HepG2 (cell line): ENCODE results near the gene ATAD3C. TPM values are rescaled to one million over a fixed set of nuclear protein-coding genes. Genes with fewer than 3 reads are reported as not detected.

Source experiments
- AKAP8 ChIP-seq: sonication (generic); formaldehyde crosslinking; IDR thresholded peaks from 2 replicates; pipeline ENCODE4 v1.5.1; 2020; ENCODE audit warnings: mild to moderate bottlenecking, missing genetic modification reagents
- CBX2 ChIP-seq, 2 experiments: fragments of 200-600 bp in 1 of 2; sonication (generic); formaldehyde crosslinking in 1 of 2; IDR thresholded peaks; 2 replicates each; pipeline versions ENCODE4 v1.7.0 to v1.8.1; 2018 to 2022; ENCODE audit warnings: low read depth in 2 of 2, low read length in 1 of 2, mild to moderate bottlenecking in 1 of 2, missing genetic modification reagents in 1 of 2
- FOXO1 ChIP-seq: sonication (generic); formaldehyde crosslinking; IDR thresholded peaks from 2 replicates; pipeline ENCODE4 v1.4.0; 2020; ENCODE audit warnings: missing genetic modification reagents
- KMT2B ChIP-seq: IDR thresholded peaks from 2 replicates; pipeline ENCODE4 v1.6.1; 2016; ENCODE audit warnings: missing genetic modification reagents, missing compliant biosample characterization
- RFXAP ChIP-seq: sonication (generic); formaldehyde crosslinking; IDR thresholded peaks from 2 replicates; pipeline ENCODE4 v1.4.0; 2020; ENCODE audit warnings: missing genetic modification reagents, borderline replicate concordance
- SRSF4 ChIP-seq: fragments of 200-400 bp; formaldehyde crosslinking; IDR thresholded peaks from one replicate; pipeline ENCODE4 v1.6.1; 2018; ENCODE audit warnings: mild to moderate bottlenecking, low read depth, low read length, moderate library complexity; ENCODE audit not compliant: poor library complexity, severe bottlenecking
- TCF7 ChIP-seq: sonication (generic); IDR thresholded peaks from 2 replicates; pipeline ENCODE4 v1.6.1; 2016; ENCODE audit warnings: antibody characterized with exemption, low read depth
- TOPORS ChIP-seq: sonication (generic); formaldehyde crosslinking; IDR thresholded peaks from 2 replicates; pipeline ENCODE4 v1.8.0; 2023; ENCODE audit warnings: mild to moderate bottlenecking, missing genetic modification reagents
- ZNF124 ChIP-seq: sonication (generic); formaldehyde crosslinking; IDR thresholded peaks from 2 replicates; pipeline ENCODE4 v1.4.0; 2020; ENCODE audit warnings: missing genetic modification reagents
- ZNF337 ChIP-seq: sonication (generic); formaldehyde crosslinking; IDR thresholded peaks from 2 replicates; pipeline ENCODE4 v1.5.1; 2020; ENCODE audit warnings: missing genetic modification reagents, low read depth, mild to moderate bottlenecking, borderline replicate concordance
- ZNF7 ChIP-seq: IDR thresholded peaks from 2 replicates; pipeline ENCODE4 v1.6.1; 2016; ENCODE audit warnings: missing biosample characterization, missing genetic modification reagents
- polyA plus RNA-seq, 8 experiments: library from polyadenylated mRNA; depleted of rRNA in 3 of 8; stranded (reverse) in 7 of 8; unstranded in 1 of 8; fragments of >200 nt; fragmentation: Illumina TruSeq in 4 of 8; extraction: Trizol in 4 of 8; gene quantifications; 2 replicates each; pipeline versions ENCODE4 v1.2.1 to v1.2.3, GENCODE V29; 2011 to 2016; ENCODE audit warnings: low read depth in 4 of 8, missing spikeins in 1 of 8, mixed read lengths in 1 of 8; ENCODE audit not compliant: insufficient read depth in 1 of 8
- total RNA-seq, 5 experiments: library from RNA; depleted of rRNA; stranded (reverse); fragments of >200 nt; fragmentation: Illumina TruSeq; extraction: Trizol; gene quantifications; 2 replicates each; pipeline ENCODE4 v1.2.3, GENCODE V29; 2016; ENCODE audit warnings: low read depth in 1 of 5
- TF ChIP-seq, protein P1 (sequence below): sonication (generic); formaldehyde crosslinking; IDR thresholded peaks from 2 replicates; pipeline ENCODE4 v1.5.0; 2020; ENCODE audit warnings: missing genetic modification reagents
- TF ChIP-seq, protein P2 (sequence below): sonication (generic); formaldehyde crosslinking; IDR thresholded peaks from 2 replicates; pipeline ENCODE4 v1.5.0; 2020; ENCODE audit warnings: mild to moderate bottlenecking, missing genetic modification reagents
- TF ChIP-seq, protein P3 (sequence below): IDR thresholded peaks from 2 replicates; pipeline ENCODE4 v1.6.1; 2016; ENCODE audit warnings: low read depth
- TF ChIP-seq, protein P4 (sequence below): sonication (generic); formaldehyde crosslinking; IDR thresholded peaks from 2 replicates; pipeline ENCODE4 v1.4.0; 2020; ENCODE audit warnings: mild to moderate bottlenecking, missing genetic modification reagents
- TF ChIP-seq, protein P5 (sequence below): sonication (generic); formaldehyde crosslinking; IDR thresholded peaks from 2 replicates; pipeline ENCODE4 v1.5.0; 2020; ENCODE audit warnings: mild to moderate bottlenecking, missing genetic modification reagents
- TF ChIP-seq, protein P6 (sequence below): sonication (generic); formaldehyde crosslinking; IDR thresholded peaks from 2 replicates; pipeline ENCODE4 v1.5.1; 2020; ENCODE audit warnings: missing genetic modification reagents, mild to moderate bottlenecking, borderline replicate concordance

The ATAD3C gene
- total and polyA plus RNA-seq, 2 of the 13 experiments (the other 11 are each of a cell fraction or from before 2014, with no cell fraction given): 2.4 to 3.2 TPM

DNA sequence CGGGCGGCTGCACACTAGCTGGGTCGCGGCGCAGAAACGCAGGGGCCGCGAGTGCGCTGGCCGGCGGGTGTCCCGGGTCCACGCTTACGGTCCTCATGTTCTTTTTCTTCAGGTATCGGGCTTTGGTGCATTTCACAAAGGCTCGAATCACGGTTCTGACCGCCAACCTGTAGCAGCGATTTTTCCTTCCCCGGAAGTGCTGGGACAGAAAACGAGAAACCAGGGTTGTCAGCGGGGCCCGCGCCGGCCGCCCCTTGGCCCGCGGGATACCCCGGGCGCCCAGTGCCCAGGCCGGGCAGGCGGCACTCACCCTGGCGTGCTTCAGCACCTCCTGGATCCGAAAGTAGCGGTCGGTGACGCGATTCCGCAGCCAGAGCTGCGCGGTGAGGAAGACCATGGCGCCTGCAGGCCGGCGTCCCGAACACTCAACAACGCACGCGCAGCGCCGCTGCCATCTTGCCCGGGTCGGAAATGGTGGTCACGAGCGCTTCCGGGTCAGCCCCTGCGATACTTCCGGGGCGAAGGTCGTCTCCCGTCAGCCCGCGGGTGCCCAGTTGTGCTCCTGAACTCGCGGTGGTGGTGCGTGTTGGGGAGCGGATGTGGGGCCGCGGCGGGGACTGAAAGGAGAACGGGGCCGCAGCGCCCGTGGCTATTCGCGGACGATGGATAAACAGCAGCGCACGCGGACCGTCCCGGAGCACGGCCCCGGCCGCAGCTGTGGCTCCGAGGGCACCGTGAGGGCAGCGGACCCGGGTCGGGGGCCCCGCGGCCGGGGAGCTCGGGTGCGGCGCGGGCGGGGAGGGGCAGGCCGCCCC, 42.5 kb upstream of the ATAD3C start, which contains the start of gene MRPL20 (continued):
- TF ChIP-seq, protein P1, sequence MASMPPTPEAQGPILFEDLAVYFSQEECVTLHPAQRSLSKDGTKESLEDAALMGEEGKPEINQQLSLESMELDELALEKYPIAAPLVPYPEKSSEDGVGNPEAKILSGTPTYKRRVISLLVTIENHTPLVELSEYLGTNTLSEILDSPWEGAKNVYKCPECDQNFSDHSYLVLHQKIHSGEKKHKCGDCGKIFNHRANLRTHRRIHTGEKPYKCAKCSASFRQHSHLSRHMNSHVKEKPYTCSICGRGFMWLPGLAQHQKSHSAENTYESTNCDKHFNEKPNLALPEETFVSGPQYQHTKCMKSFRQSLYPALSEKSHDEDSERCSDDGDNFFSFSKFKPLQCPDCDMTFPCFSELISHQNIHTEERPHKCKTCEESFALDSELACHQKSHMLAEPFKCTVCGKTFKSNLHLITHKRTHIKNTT (CRISPR knock-in tag): no peak
- no peak for TF ChIP-seq SRSF4
- TF ChIP-seq, protein P2, sequence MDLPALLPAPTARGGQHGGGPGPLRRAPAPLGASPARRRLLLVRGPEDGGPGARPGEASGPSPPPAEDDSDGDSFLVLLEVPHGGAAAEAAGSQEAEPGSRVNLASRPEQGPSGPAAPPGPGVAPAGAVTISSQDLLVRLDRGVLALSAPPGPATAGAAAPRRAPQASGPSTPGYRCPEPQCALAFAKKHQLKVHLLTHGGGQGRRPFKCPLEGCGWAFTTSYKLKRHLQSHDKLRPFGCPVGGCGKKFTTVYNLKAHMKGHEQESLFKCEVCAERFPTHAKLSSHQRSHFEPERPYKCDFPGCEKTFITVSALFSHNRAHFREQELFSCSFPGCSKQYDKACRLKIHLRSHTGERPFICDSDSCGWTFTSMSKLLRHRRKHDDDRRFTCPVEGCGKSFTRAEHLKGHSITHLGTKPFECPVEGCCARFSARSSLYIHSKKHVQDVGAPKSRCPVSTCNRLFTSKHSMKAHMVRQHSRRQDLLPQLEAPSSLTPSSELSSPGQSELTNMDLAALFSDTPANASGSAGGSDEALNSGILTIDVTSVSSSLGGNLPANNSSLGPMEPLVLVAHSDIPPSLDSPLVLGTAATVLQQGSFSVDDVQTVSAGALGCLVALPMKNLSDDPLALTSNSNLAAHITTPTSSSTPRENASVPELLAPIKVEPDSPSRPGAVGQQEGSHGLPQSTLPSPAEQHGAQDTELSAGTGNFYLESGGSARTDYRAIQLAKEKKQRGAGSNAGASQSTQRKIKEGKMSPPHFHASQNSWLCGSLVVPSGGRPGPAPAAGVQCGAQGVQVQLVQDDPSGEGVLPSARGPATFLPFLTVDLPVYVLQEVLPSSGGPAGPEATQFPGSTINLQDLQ (CRISPR knock-in tag): peak; percentile 55; the same call in 1 of the 2 replicates
- 0 out of 2 replicates have a peak, but pooled peaks have one; percentile 15 for TF ChIP-seq RFXAP
- no peak for TF ChIP-seq TCF7
- peak; percentile 87 for TF ChIP-seq TOPORS (CRISPR knock-in tag)
- TF ChIP-seq, protein P3, sequence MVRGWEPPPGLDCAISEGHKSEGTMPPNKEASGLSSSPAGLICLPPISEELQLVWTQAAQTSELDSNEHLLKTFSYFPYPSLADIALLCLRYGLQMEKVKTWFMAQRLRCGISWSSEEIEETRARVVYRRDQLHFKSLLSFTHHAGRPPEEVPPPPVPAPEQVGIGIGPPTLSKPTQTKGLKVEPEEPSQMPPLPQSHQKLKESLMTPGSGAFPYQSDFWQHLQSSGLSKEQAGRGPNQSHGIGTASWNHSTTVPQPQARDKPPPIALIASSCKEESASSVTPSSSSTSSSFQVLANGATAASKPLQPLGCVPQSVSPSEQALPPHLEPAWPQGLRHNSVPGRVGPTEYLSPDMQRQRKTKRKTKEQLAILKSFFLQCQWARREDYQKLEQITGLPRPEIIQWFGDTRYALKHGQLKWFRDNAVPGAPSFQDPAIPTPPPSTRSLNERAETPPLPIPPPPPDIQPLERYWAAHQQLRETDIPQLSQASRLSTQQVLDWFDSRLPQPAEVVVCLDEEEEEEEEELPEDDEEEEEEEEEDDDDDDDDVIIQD (CRISPR knock-in tag): peak; percentile 48; the same call in 1 of the 2 replicates
- TF ChIP-seq KMT2B (CRISPR knock-in tag): peak; percentile 94
- TF ChIP-seq, protein P4, sequence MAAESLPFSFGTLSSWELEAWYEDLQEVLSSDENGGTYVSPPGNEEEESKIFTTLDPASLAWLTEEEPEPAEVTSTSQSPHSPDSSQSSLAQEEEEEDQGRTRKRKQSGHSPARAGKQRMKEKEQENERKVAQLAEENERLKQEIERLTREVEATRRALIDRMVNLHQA (CRISPR knock-in tag): no peak
- peak; percentile 86; the same call in 1 of the 2 replicates for TF ChIP-seq AKAP8 (CRISPR knock-in tag)
- TF ChIP-seq ZNF124 (CRISPR knock-in tag): peak; percentile 92
- TF ChIP-seq CBX2 (IDR thresholded peaks at IDR 0.05; ENCODE audit: low read depth, low read length): no peak
- 0 out of 2 replicates have a peak, but pooled peaks have one; percentile 65 for TF ChIP-seq CBX2 (CRISPR knock-in tag; IDR thresholded peaks at IDR 0.05; ENCODE audit: low read depth)
- TF ChIP-seq, protein P5, sequence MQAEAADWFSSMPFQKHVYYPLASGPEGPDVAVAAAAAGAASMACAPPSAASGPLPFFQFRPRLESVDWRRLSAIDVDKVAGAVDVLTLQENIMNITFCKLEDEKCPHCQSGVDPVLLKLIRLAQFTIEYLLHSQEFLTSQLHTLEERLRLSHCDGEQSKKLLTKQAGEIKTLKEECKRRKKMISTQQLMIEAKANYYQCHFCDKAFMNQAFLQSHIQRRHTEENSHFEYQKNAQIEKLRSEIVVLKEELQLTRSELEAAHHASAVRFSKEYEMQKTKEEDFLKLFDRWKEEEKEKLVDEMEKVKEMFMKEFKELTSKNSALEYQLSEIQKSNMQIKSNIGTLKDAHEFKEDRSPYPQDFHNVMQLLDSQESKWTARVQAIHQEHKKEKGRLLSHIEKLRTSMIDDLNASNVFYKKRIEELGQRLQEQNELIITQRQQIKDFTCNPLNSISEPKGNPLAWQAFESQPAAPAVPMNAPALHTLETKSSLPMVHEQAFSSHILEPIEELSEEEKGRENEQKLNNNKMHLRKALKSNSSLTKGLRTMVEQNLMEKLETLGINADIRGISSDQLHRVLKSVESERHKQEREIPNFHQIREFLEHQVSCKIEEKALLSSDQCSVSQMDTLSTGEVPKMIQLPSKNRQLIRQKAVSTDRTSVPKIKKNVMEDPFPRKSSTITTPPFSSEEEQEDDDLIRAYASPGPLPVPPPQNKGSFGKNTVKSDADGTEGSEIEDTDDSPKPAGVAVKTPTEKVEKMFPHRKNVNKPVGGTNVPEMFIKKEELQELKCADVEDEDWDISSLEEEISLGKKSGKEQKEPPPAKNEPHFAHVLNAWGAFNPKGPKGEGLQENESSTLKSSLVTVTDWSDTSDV (CRISPR knock-in tag): peak; percentile 85; the same call in 1 of the 2 replicates
- peak; percentile 52; the same call in 1 of the 2 replicates for TF ChIP-seq FOXO1 (CRISPR knock-in tag)
- TF ChIP-seq ZNF337: no peak
- TF ChIP-seq, protein P6, sequence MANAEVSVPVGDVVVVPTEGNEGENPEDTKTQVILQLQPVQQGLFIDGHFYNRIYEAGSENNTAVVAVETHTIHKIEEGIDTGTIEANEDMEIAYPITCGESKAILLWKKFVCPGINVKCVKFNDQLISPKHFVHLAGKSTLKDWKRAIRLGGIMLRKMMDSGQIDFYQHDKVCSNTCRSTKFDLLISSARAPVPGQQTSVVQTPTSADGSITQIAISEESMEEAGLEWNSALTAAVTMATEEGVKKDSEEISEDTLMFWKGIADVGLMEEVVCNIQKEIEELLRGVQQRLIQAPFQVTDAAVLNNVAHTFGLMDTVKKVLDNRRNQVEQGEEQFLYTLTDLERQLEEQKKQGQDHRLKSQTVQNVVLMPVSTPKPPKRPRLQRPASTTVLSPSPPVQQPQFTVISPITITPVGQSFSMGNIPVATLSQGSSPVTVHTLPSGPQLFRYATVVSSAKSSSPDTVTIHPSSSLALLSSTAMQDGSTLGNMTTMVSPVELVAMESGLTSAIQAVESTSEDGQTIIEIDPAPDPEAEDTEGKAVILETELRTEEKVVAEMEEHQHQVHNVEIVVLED (CRISPR knock-in tag): peak; percentile 88
- TF ChIP-seq ZNF7 (CRISPR knock-in tag): no peak
